ENCODE measurements around the gene SMS.

Gene SMS

GRCh38 chrX:21986596-21986995 lies 46.1 kb downstream of the SMS start:
- no peak for DNase-seq

GRCh38 chrX:21989384-21989783 lies 48.9 kb downstream of the SMS start:
- no peak for DNase-seq

- DNase-seq, result no peak
Measured at GRCh38 chrX:21990832-21991231, 50.3 kb downstream of the SMS start.

GRCh38 chrX:21991504-21991903 lies 51.0 kb downstream of the SMS start:
- DNase-seq, result no peak

GRCh38 chrX:21993265-21993664 lies 52.8 kb downstream of the SMS start:
- no peak for DNase-seq

GRCh38 chrX:21996872-21997455 lies 56.5 kb downstream of the SMS start:
- DNase-seq, result no peak

- DNase-seq, result no peak
Measured at GRCh38 chrX:21998037-21998436, 57.5 kb downstream of the SMS start.

GRCh38 chrX:22004866-22005265 lies 64.4 kb downstream of the SMS start:
- no peak for DNase-seq

- no peak for DNase-seq
Measured at GRCh38 chrX:22012051-22012450, 71.5 kb downstream of the SMS start.

- no peak for DNase-seq
Measured at GRCh38 chrX:22012931-22013330, 72.4 kb downstream of the SMS start.

- no peak for DNase-seq
Measured at GRCh38 chrX:22015139-22015750, 74.7 kb downstream of the SMS start.

GRCh38 chrX:22021751-22022324 lies 81.3 kb downstream of the SMS start:
- no peak for DNase-seq

GRCh38 chrX:22024577-22024976 lies 84.1 kb downstream of the SMS start:
- DNase-seq, result no peak

GRCh38 chrX:22025751-22026150 lies 85.2 kb downstream of the SMS start:
- DNase-seq, result no peak

GRCh38 chrX:22026731-22027130 lies 86.2 kb downstream of the SMS start:
- no peak for DNase-seq

GRCh38 chrX:22032084-22032483 lies 91.6 kb downstream of the SMS start, which contains the start of gene PHEX:
PHEX (plus strand) TSS chrX:22032325; CDS start chrX:22033006, 681 bp downstream.
- DNase-seq, result no peak

- no peak for DNase-seq
Measured at GRCh38 chrX:22032506-22032905, 92.0 kb downstream of the SMS start.

GRCh38 chrX:22033818-22034217 lies 93.3 kb downstream of the SMS start:
- no peak for DNase-seq

GRCh38 chrX:22035236-22035635 lies 94.7 kb downstream of the SMS start:
- no peak for DNase-seq

GRCh38 chrX:22037225-22037624 lies 96.7 kb downstream of the SMS start:
- DNase-seq, result no peak

GRCh38 chrX:22037911-22038537 lies 97.5 kb downstream of the SMS start:
- no peak for DNase-seq

GRCh38 chrX:22039541-22039940 lies 99.0 kb downstream of the SMS start:
- DNase-seq, result no peak

GRCh38 chrX:22040184-22040583 lies 99.7 kb downstream of the SMS start:
- no peak for DNase-seq

- peak; percentile 10 for DNase-seq
Measured at GRCh38 chrX:22041907-22042530, 101.5 kb downstream of the SMS start.

Measured in NCI-H2171 (cell line).